HepG2 (cell line): ENCODE data around the gene GPR87. TPM values are rescaled to one million over a fixed set of nuclear protein-coding genes. Genes with fewer than 3 reads are reported as not detected.

Source experiments
- ATAC-seq: fragments of 200-7000 bp; cut with Tn5 transposase; 3 replicates; pipeline ENCODE4 v1.9.1; 2020; ENCODE audit warnings: mild to moderate bottlenecking, moderate library complexity
- BruUV-seq: library from RNA; stranded (reverse); fragments of 400-500 nt; replicated peaks from 2 replicates; lab custom pipeline; 2021; lab: Mats Ljungman, UMichigan
- CTCF ChIA-PET: fragments of 300-600 bp; formaldehyde crosslinking; extraction: SDS; loops from one replicate; lab custom pipeline; 2021; ENCODE audit warnings: low total read pairs, inconsistent platforms, low intra/inter-chr PET ratio; lab: Yijun Ruan, JAX
- POLR2A ChIA-PET: fragments of 350-600 bp; sonication (Branson Sonifier 250); formaldehyde crosslinking; loops from one replicate; lab custom pipeline; 2020; ENCODE audit warnings: antibody characterized with exemption, inconsistent platforms; lab: Yijun Ruan, JAX
- DNase-seq: peaks from one replicate; pipeline ENCODE4 v3.0.0-alpha.2; 2015; ENCODE audit warnings: low spot score
- FAIRE-seq: peaks from 3 replicates; lab custom pipeline; 2011; peaks lifted over from hg19 to GRCh38; lab: Jason Lieb, UNC
- H2AFZ ChIP-seq: one replicate; pipeline ENCODE4 v1.6.1; 2011; ENCODE audit warnings: low read length, inconsistent platforms
- H3K27ac ChIP-seq: fragments of 300-600 bp; 3 replicates; pipeline ENCODE4 v1.8.0; 2011; ENCODE audit warnings: mixed run types, mild to moderate bottlenecking, mixed read lengths, low read length, inconsistent platforms; ENCODE audit not compliant: insufficient read depth; ENCODE audit errors: extremely low read length
- H3K27me3 ChIP-seq, 2 experiments: fragments of 200-600 bp in 1 of 2; 2 replicates in 1 of 2; 3 replicates in 1 of 2; pipeline versions ENCODE4 v1.6.0 to v1.8.0; 2011; ENCODE audit warnings: low read length in 2 of 2, mild to moderate bottlenecking in 2 of 2, moderate library complexity in 2 of 2, inconsistent platforms in 1 of 2; ENCODE audit not compliant: insufficient read depth in 2 of 2, control insufficient read depth in 1 of 2
- H3K36me3 ChIP-seq, 2 experiments: fragments of 200-600 bp in 1 of 2; replicated peaks in 1 of 2; 2 replicates in 1 of 2; 3 replicates in 1 of 2; pipeline versions ENCODE4 v1.5.1 to v1.8.0; 2011; ENCODE audit warnings: low read length in 2 of 2, inconsistent platforms in 1 of 2; ENCODE audit not compliant: insufficient read depth in 2 of 2, control insufficient read depth in 1 of 2
- H3K4me1 ChIP-seq: 2 replicates; pipeline ENCODE4 v1.5.1; 2012; ENCODE audit warnings: low read length, inconsistent platforms; ENCODE audit not compliant: insufficient read depth
- H3K4me2 ChIP-seq: 2 replicates; pipeline ENCODE4 v1.6.0; 2011; ENCODE audit warnings: low read depth, low read length, inconsistent platforms
- H3K4me3 ChIP-seq, 3 experiments: fragments of 200-600 bp in 1 of 3; sonication (generic), shearing (Covaris generic) in 1 of 3; replicated peaks in 1 of 3; 2 replicates each; pipeline ENCODE4 v1.5.1; 2011 to 2016; ENCODE audit warnings: low read length in 3 of 3, inconsistent platforms in 2 of 3, low read depth in 2 of 3, mild to moderate bottlenecking in 2 of 3, control low read depth in 1 of 3, mixed read lengths in 1 of 3; ENCODE audit not compliant: insufficient read depth in 1 of 3
- H3K79me2 ChIP-seq: one replicate; pipeline ENCODE4 v1.6.1; 2011; ENCODE audit warnings: low read length, inconsistent platforms; ENCODE audit not compliant: insufficient read depth
- H3K9ac ChIP-seq: 2 replicates; pipeline ENCODE4 v1.6.0; 2011; ENCODE audit warnings: mild to moderate bottlenecking, low read depth, low read length, inconsistent platforms; ENCODE audit not compliant: insufficient read depth
- H3K9me3 ChIP-seq: 2 replicates; pipeline ENCODE4 v1.5.1; 2012; ENCODE audit warnings: mild to moderate bottlenecking, low read length
- H4K20me1 ChIP-seq: 2 replicates; pipeline ENCODE4 v1.6.0; 2011; ENCODE audit warnings: inconsistent platforms, mild to moderate bottlenecking, low read length, moderate library complexity; ENCODE audit not compliant: insufficient read depth
- EP300 ChIP-seq, 3 experiments: sonication (generic) in 1 of 3; formaldehyde crosslinking in 1 of 3; IDR thresholded peaks; 2 replicates each; pipeline versions ENCODE4 v1.5.1 to v1.6.1; 2011 to 2020; ENCODE audit warnings: low read depth in 2 of 3, low read length in 2 of 3, borderline replicate concordance in 1 of 3, improper control_type of control experiment in 1 of 3, mild to moderate bottlenecking in 1 of 3, missing genetic modification reagents in 1 of 3, moderate library complexity in 1 of 3
- ETV5 ChIP-seq: IDR thresholded peaks from 2 replicates; pipeline ENCODE4 v1.6.1; 2018; ENCODE audit warnings: missing biosample characterization, missing genetic modification reagents, inconsistent platforms, borderline replicate concordance
- GLI4 ChIP-seq: sonication (generic); formaldehyde crosslinking; IDR thresholded peaks from 2 replicates; pipeline ENCODE4 v1.5.1; 2020; ENCODE audit warnings: missing genetic modification reagents, mild to moderate bottlenecking, moderate library complexity, borderline replicate concordance
- MTF1 ChIP-seq: sonication (generic); formaldehyde crosslinking; IDR thresholded peaks from 2 replicates; pipeline ENCODE4 v1.5.0; 2020; ENCODE audit warnings: missing genetic modification reagents
- NBN ChIP-seq: fragments of 450-650 bp; conservative IDR thresholded peaks from 2 replicates; pipeline ENCODE4 v1.6.1; 2017
- PRMT3 ChIP-seq: sonication (generic); formaldehyde crosslinking; IDR thresholded peaks from 2 replicates; pipeline ENCODE4 v1.8.1; 2022; ENCODE audit warnings: low read depth, mild to moderate bottlenecking, moderate library complexity, missing genetic modification reagents, borderline replicate concordance
- ZMYM4 ChIP-seq: sonication (generic); formaldehyde crosslinking; IDR thresholded peaks from 2 replicates; pipeline ENCODE4 v1.8.1; 2023; ENCODE audit warnings: mild to moderate bottlenecking, missing genetic modification reagents
- ZNF530 ChIP-seq: sonication (generic); formaldehyde crosslinking; IDR thresholded peaks from 2 replicates; pipeline ENCODE4 v1.5.0; 2020; ENCODE audit warnings: low read depth, mild to moderate bottlenecking, missing genetic modification reagents
- WGBS: methylation state at CpG from one replicate; pipeline ENCODE4 v1.1.6; 2017; ENCODE audit warnings: low lambda C conversion rate; 5-methylcytosine and 5-hydroxymethylcytosine counted together
- in situ Hi-C: cut with HindIII; loops from 2 replicates; pipeline ENCODE4 v1.10.0; 2017; ENCODE audit warnings: low pct_unique_long_range_greater_than_20kb; ENCODE audit not compliant: extremely low pct_ligation_motif_present
- intact Hi-C: fragments of 100-400 bp; cut with micrococcal nuclease; formaldehyde crosslinking; loops from one replicate; pipeline ENCODE4 v1.10.0; 2022; ENCODE audit not compliant: unreplicated experiment
- polyA plus RNA-seq, 8 experiments: library from polyadenylated mRNA; depleted of rRNA in 3 of 8; stranded (reverse) in 7 of 8; unstranded in 1 of 8; fragments of >200 nt; fragmentation: Illumina TruSeq in 4 of 8; extraction: Trizol in 4 of 8; gene quantifications; 2 replicates each; pipeline versions ENCODE4 v1.2.1 to v1.2.3, GENCODE V29; 2011 to 2016; ENCODE audit warnings: low read depth in 4 of 8, missing spikeins in 1 of 8, mixed read lengths in 1 of 8; ENCODE audit not compliant: insufficient read depth in 1 of 8
- total RNA-seq, 5 experiments: library from RNA; depleted of rRNA; stranded (reverse); fragments of >200 nt; fragmentation: Illumina TruSeq; extraction: Trizol; gene quantifications; 2 replicates each; pipeline ENCODE4 v1.2.3, GENCODE V29; 2016; ENCODE audit warnings: low read depth in 1 of 5
- TF ChIP-seq, protein P1 (sequence below): sonication (generic); formaldehyde crosslinking; conservative IDR thresholded peaks from 2 replicates; pipeline ENCODE4 v1.4.0; 2020; ENCODE audit warnings: mild to moderate bottlenecking, missing genetic modification reagents, moderate library complexity
- TF ChIP-seq, protein P2 (sequence below): sonication (generic); formaldehyde crosslinking; IDR thresholded peaks from 2 replicates; pipeline ENCODE4 v1.5.0; 2020; ENCODE audit warnings: missing genetic modification reagents
- TF ChIP-seq, protein P3 (sequence below): sonication (generic); formaldehyde crosslinking; IDR thresholded peaks from 2 replicates; pipeline ENCODE4 v1.4.0; 2020; ENCODE audit warnings: missing genetic modification reagents, borderline replicate concordance

GPR87 gene
- total and polyA plus RNA-seq, 2 of the 13 experiments (the other 11 are each of a cell fraction or from before 2014, with no cell fraction given), result not detected

DNA sequence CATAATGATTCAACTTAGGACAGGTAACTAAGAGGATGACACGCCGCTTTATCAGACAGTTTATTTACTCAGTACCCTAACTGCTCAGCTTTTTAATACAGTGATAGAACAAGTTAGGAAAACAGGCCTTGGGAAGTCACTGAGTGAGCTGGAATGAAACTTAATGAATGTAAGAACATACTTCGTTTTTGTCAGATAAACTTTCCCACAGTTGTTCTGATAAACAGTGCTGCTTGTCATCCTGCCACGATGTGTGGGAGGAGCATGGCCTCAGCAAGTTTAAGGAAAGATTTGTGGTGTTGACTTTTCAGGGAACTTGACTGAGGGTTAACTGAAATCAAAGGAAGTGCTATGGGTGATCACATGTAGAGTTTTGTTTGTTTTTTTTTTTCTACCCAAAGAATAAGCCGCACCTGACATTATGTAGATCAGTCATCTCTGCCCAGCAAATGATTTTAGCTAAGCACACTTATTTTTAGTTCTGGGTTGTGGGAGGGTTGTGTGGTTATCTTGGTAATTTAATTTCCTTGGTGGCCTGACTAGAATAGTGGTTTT lies 32.6 kb downstream of the GPR87 start (continued):
- TF ChIP-seq ETV5 (CRISPR knock-in tag), result peak; percentile 51; the same call in 1 of the 2 replicates
- no peak for TF ChIP-seq MTF1
- TF ChIP-seq, protein P1, sequence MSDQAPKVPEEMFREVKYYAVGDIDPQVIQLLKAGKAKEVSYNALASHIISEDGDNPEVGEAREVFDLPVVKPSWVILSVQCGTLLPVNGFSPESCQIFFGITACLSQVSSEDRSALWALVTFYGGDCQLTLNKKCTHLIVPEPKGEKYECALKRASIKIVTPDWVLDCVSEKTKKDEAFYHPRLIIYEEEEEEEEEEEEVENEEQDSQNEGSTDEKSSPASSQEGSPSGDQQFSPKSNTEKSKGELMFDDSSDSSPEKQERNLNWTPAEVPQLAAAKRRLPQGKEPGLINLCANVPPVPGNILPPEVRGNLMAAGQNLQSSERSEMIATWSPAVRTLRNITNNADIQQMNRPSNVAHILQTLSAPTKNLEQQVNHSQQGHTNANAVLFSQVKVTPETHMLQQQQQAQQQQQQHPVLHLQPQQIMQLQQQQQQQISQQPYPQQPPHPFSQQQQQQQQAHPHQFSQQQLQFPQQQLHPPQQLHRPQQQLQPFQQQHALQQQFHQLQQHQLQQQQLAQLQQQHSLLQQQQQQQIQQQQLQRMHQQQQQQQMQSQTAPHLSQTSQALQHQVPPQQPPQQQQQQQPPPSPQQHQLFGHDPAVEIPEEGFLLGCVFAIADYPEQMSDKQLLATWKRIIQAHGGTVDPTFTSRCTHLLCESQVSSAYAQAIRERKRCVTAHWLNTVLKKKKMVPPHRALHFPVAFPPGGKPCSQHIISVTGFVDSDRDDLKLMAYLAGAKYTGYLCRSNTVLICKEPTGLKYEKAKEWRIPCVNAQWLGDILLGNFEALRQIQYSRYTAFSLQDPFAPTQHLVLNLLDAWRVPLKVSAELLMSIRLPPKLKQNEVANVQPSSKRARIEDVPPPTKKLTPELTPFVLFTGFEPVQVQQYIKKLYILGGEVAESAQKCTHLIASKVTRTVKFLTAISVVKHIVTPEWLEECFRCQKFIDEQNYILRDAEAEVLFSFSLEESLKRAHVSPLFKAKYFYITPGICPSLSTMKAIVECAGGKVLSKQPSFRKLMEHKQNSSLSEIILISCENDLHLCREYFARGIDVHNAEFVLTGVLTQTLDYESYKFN (CRISPR knock-in tag), result peak; percentile 69

DNA sequence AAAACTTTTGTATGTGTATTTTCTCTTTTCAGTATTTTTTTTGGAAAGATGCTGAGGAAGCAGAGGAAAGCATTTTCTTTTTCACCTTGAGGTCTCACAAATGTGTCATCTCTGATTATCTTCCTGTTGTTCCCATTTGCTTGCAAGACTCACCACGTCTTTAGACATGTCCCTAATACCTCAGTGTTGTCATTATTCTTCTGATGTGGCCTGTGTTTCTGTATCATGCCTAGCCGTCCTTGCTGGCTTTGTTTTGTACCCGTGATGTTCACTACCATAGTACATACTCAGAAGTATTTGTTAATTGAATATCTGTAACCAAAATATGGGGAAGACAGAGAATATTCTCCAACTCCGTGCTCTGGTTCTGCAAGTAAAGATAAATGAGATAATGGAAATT lies 33.2 kb downstream of the GPR87 start:
- DNase-seq (no peak), ATAC-seq (peak; percentile 54), FAIRE-seq (no peak)
- ChIA-PET POLR2A (no interaction called here), CTCF (interaction anchor here (1.7 to 6.6 kb wide), 3 partner anchors 55 to 126 kb away, joined by 13 to 130 read pairs (median 18); no protein-coding TSS in a partner anchor)
- H3K79me2 ChIP-seq, result no peaks in the 10 kb centered on the region
- H3K36me3 ChIP-seq, result no peaks in the 10 kb centered on the region
- no TSS peak for BruUV-seq
- H3K9ac ChIP-seq, result no peak overlapping the region
- no peaks in the 10 kb centered on the region for H3K27me3 ChIP-seq
- H3K9me3 ChIP-seq, result no peaks in the 10 kb centered on the region
- no peaks in the 10 kb centered on the region for H4K20me1 ChIP-seq
- H3K4me1 ChIP-seq, result peaks cover 23% of the 10 kb centered on the region
- H3K4me2 ChIP-seq, result no peak overlapping the region
- no peak overlapping the region for H2AFZ ChIP-seq
- H3K27ac ChIP-seq, result no peak overlapping the region
- 13% methylated on average over 4 of the region's 4 CpGs for WGBS
- intact Hi-C loops (loop anchor here (1.0 to 5.0 kb wide), 3 partner anchors 56 to 216 kb away; no protein-coding TSS in a partner anchor), in situ Hi-C loops (loop anchor here (5.0 kb wide), 2 partner anchors 56 to 116 kb away; no protein-coding TSS in a partner anchor)
- H3K4me3 ChIP-seq, result no peak overlapping the region
- TF ChIP-seq PRMT3 (CRISPR knock-in tag) (no peak), EP300 (IDR thresholded peaks at IDR 0.05; ENCODE audit: low read depth in 2 of 2, low read length in 2 of 2) (no peak), EP300 (CRISPR knock-in tag; IDR thresholded peaks at IDR 0.05; ENCODE audit: borderline replicate concordance) (no peak), NBN (no peak), ZMYM4 (no peak), ZNF530 (CRISPR knock-in tag) (no peak), GLI4 (CRISPR knock-in tag) (no peak)
- TF ChIP-seq, protein P2, sequence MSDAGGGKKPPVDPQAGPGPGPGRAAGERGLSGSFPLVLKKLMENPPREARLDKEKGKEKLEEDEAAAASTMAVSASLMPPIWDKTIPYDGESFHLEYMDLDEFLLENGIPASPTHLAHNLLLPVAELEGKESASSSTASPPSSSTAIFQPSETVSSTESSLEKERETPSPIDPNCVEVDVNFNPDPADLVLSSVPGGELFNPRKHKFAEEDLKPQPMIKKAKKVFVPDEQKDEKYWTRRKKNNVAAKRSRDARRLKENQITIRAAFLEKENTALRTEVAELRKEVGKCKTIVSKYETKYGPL, result no peak
- TF ChIP-seq, protein P3, sequence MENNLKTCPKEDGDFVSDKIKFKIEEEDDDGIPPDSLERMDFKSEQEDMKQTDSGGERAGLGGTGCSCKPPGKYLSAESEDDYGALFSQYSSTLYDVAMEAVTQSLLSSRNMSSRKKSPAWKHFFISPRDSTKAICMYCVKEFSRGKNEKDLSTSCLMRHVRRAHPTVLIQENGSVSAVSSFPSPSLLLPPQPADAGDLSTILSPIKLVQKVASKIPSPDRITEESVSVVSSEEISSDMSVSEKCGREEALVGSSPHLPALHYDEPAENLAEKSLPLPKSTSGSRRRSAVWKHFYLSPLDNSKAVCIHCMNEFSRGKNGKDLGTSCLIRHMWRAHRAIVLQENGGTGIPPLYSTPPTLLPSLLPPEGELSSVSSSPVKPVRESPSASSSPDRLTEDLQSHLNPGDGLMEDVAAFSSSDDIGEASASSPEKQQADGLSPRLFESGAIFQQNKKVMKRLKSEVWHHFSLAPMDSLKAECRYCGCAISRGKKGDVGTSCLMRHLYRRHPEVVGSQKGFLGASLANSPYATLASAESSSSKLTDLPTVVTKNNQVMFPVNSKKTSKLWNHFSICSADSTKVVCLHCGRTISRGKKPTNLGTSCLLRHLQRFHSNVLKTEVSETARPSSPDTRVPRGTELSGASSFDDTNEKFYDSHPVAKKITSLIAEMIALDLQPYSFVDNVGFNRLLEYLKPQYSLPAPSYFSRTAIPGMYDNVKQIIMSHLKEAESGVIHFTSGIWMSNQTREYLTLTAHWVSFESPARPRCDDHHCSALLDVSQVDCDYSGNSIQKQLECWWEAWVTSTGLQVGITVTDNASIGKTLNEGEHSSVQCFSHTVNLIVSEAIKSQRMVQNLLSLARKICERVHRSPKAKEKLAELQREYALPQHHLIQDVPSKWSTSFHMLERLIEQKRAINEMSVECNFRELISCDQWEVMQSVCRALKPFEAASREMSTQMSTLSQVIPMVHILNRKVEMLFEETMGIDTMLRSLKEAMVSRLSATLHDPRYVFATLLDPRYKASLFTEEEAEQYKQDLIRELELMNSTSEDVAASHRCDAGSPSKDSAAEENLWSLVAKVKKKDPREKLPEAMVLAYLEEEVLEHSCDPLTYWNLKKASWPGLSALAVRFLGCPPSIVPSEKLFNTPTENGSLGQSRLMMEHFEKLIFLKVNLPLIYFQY (CRISPR knock-in tag), result no peak
